SK-N-SH treated with all-trans-retinoic acid at 6 μM for 48 hours (cell line): ENCODE measurements around the gene POLR3H.

Experiments
- ATAC-seq: fragments of 200-7000 bp; cut with Tn5 transposase; 3 replicates; pipeline ENCODE4 v1.9.1; 2020; ENCODE audit warnings: mild to moderate bottlenecking, moderate library complexity
- ARNTL ChIP-seq: fragments of 450-650 bp; formaldehyde crosslinking; IDR thresholded peaks from 2 replicates; pipeline ENCODE4 v1.5.0; 2020; ENCODE audit warnings: low read depth, mild to moderate bottlenecking, moderate library complexity, borderline replicate concordance
- BACH2 ChIP-seq: fragments of 250-450 bp; sonication (Bioruptor Pico); IDR thresholded peaks from 2 replicates; pipeline ENCODE4 v1.9.0; 2021; ENCODE audit warnings: mild to moderate bottlenecking, borderline replicate concordance
- CREB5 ChIP-seq: fragments of 250-450 bp; sonication (Bioruptor Pico); IDR thresholded peaks from 2 replicates; pipeline ENCODE4 v1.5.1; 2020; ENCODE audit warnings: low read depth, mild to moderate bottlenecking, moderate library complexity
- CSDC2 ChIP-seq: fragments of 250-450 bp; sonication (Bioruptor Pico); IDR thresholded peaks from 2 replicates; pipeline ENCODE4 v1.5.0; 2020; ENCODE audit warnings: mild to moderate bottlenecking, moderate library complexity
- CSRNP3 ChIP-seq: fragments of 250-450 bp; sonication (Bioruptor Pico); IDR thresholded peaks from 2 replicates; pipeline ENCODE4 v1.5.1; 2021; ENCODE audit warnings: mild to moderate bottlenecking, moderate library complexity
- ESRRG ChIP-seq: fragments of 250-450 bp; sonication (Bioruptor Pico); IDR thresholded peaks from 2 replicates; pipeline ENCODE4 v1.6.1; 2021; ENCODE audit warnings: mild to moderate bottlenecking
- GLIS3 ChIP-seq: fragments of 250-450 bp; sonication (Bioruptor Pico); IDR thresholded peaks from 2 replicates; pipeline ENCODE4 v1.5.0; 2020; ENCODE audit warnings: mild to moderate bottlenecking, moderate library complexity
- ISL1 ChIP-seq: fragments of 250-450 bp; sonication (Bioruptor Pico); IDR thresholded peaks from 2 replicates; pipeline ENCODE4 v2.1.2; 2022; ENCODE audit warnings: mild to moderate bottlenecking, moderate library complexity
- PATZ1 ChIP-seq: fragments of 250-450 bp; sonication (Bioruptor Pico); IDR thresholded peaks from 2 replicates; pipeline ENCODE4 v1.8.0; 2020; ENCODE audit warnings: mild to moderate bottlenecking, moderate library complexity, borderline replicate concordance
- POU6F1 ChIP-seq: fragments of 250-450 bp; sonication (Bioruptor Pico); IDR thresholded peaks from 2 replicates; pipeline ENCODE4 v1.8.0; 2021; ENCODE audit warnings: low read depth, mild to moderate bottlenecking, moderate library complexity, borderline replicate concordance
- PPARA ChIP-seq: fragments of 250-450 bp; sonication (Bioruptor Pico); IDR thresholded peaks from 2 replicates; pipeline ENCODE4 v1.5.0; 2020; ENCODE audit warnings: mild to moderate bottlenecking, borderline replicate concordance
- RARB ChIP-seq: fragments of 250-450 bp; sonication (Bioruptor Pico); IDR thresholded peaks from 2 replicates; pipeline ENCODE4 v1.8.0; 2021; ENCODE audit warnings: mild to moderate bottlenecking, moderate library complexity
- SNAI2 ChIP-seq: fragments of 250-450 bp; sonication (Bioruptor Pico); IDR thresholded peaks from 2 replicates; pipeline ENCODE4 v1.5.0; 2020; ENCODE audit warnings: mild to moderate bottlenecking, moderate library complexity
- TCF4 ChIP-seq: fragments of 250-450 bp; sonication (Bioruptor Pico); IDR thresholded peaks from 2 replicates; pipeline ENCODE4 v1.8.0; 2021; ENCODE audit warnings: mild to moderate bottlenecking, moderate library complexity, borderline replicate concordance
- TOX ChIP-seq: fragments of 250-450 bp; sonication (Bioruptor Pico); IDR thresholded peaks from 2 replicates; pipeline ENCODE4 v1.8.0; 2021; ENCODE audit warnings: mild to moderate bottlenecking, moderate library complexity, borderline replicate concordance
- ZC3H10 ChIP-seq: fragments of 250-450 bp; sonication (Bioruptor Pico); IDR thresholded peaks from 2 replicates; pipeline ENCODE4 v1.5.1; 2021; ENCODE audit warnings: mild to moderate bottlenecking, moderate library complexity
- ZFP3 ChIP-seq: fragments of 250-450 bp; sonication (Bioruptor Pico); IDR thresholded peaks from 2 replicates; pipeline ENCODE4 v1.5.0; 2020; ENCODE audit warnings: mild to moderate bottlenecking, moderate library complexity
- ZFP30 ChIP-seq: fragments of 450-650 bp; formaldehyde crosslinking; IDR thresholded peaks from 2 replicates; pipeline ENCODE4 v1.5.0; 2022; ENCODE audit warnings: mild to moderate bottlenecking, moderate library complexity
- ZNF565 ChIP-seq: fragments of 450-650 bp; formaldehyde crosslinking; conservative IDR thresholded peaks from 2 replicates; pipeline ENCODE4 v1.5.0; 2020; ENCODE audit warnings: low read depth, mild to moderate bottlenecking, moderate library complexity
- ZNF70 ChIP-seq: fragments of 450-650 bp; formaldehyde crosslinking; IDR thresholded peaks from 2 replicates; pipeline ENCODE4 v1.5.0; 2020; ENCODE audit warnings: mild to moderate bottlenecking, moderate library complexity
- ZNF8 ChIP-seq: fragments of 450-650 bp; formaldehyde crosslinking; IDR thresholded peaks from 2 replicates; pipeline ENCODE4 v1.5.0; 2020; ENCODE audit warnings: mild to moderate bottlenecking, moderate library complexity
- TF ChIP-seq, protein P1 (sequence below): fragments of 250-450 bp; sonication (Bioruptor Pico); IDR thresholded peaks from 2 replicates; pipeline ENCODE4 v1.5.0; 2020; ENCODE audit warnings: mild to moderate bottlenecking, moderate library complexity

Gene POLR3H

GRCh38 chr22:41564563-41564962 is 20.3 kb upstream of the POLR3H start:
- TF ChIP-seq, protein P1, sequence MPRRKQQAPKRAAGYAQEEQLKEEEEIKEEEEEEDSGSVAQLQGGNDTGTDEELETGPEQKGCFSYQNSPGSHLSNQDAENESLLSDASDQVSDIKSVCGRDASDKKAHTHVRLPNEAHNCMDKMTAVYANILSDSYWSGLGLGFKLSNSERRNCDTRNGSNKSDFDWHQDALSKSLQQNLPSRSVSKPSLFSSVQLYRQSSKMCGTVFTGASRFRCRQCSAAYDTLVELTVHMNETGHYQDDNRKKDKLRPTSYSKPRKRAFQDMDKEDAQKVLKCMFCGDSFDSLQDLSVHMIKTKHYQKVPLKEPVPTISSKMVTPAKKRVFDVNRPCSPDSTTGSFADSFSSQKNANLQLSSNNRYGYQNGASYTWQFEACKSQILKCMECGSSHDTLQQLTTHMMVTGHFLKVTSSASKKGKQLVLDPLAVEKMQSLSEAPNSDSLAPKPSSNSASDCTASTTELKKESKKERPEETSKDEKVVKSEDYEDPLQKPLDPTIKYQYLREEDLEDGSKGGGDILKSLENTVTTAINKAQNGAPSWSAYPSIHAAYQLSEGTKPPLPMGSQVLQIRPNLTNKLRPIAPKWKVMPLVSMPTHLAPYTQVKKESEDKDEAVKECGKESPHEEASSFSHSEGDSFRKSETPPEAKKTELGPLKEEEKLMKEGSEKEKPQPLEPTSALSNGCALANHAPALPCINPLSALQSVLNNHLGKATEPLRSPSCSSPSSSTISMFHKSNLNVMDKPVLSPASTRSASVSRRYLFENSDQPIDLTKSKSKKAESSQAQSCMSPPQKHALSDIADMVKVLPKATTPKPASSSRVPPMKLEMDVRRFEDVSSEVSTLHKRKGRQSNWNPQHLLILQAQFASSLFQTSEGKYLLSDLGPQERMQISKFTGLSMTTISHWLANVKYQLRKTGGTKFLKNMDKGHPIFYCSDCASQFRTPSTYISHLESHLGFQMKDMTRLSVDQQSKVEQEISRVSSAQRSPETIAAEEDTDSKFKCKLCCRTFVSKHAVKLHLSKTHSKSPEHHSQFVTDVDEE (CRISPR knock-in tag), result no peak
- TF ChIP-seq ZNF70 (CRISPR knock-in tag), result no peak
- TF ChIP-seq POU6F1 (CRISPR knock-in tag), result no peak
- TF ChIP-seq CSRNP3 (CRISPR knock-in tag), result no peak
- no peak for TF ChIP-seq PPARA (CRISPR knock-in tag)
- TF ChIP-seq SNAI2 (CRISPR knock-in tag), result no peak
- TF ChIP-seq PATZ1, result no peak
- TF ChIP-seq GLIS3 (CRISPR knock-in tag), result no peak
- no peak for TF ChIP-seq ISL1 (CRISPR knock-in tag)
- TF ChIP-seq TCF4 (CRISPR knock-in tag), result no peak
- no peak for TF ChIP-seq ZNF8
- TF ChIP-seq CSDC2 (CRISPR knock-in tag), result no peak
- TF ChIP-seq, all 23 proteins: peak for 0
- no peak for ATAC-seq

DNA sequence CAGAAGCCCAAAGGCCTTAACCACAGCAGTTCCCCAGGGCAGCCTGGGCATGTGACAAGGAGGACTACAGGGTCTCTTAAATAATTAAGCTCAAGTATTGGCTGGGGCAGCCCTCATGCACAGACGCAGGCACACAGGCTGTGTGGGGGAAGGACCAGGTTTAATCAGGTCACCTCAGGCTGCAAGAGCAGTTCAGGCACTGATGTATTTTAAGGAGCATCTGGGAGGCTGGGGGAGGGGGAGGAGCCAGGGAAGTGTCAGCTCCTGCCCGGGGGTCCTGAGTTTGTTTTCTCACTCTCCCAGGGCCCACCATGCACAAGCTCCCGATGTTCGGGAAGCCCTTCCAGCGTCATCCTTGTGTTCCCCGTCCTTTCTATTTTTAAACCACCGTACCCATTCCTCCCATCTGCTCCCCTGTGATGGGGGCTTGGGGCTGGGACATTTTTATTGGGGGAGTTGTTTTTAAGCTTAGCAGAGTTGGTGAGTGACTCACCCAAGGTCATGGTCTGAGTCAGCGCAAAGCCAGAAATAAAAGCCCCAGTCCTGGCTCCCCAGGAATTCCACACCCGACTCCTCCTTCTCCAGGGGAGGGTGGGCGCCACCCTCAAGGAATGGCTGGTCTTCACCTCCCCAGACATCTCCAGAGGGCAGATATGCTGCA is 18.9 kb upstream of the POLR3H start:
- ATAC-seq, result peak; percentile 49
- TF ChIP-seq ARNTL (CRISPR knock-in tag), result no peak
- TF ChIP-seq POU6F1 (CRISPR knock-in tag), result no peak
- no peak for TF ChIP-seq ZC3H10 (CRISPR knock-in tag)
- no peak for TF ChIP-seq PATZ1
- no peak for TF ChIP-seq ZNF70 (CRISPR knock-in tag)
- no peak for TF ChIP-seq ZFP30 (CRISPR knock-in tag)
- no peak for TF ChIP-seq ZFP3 (CRISPR knock-in tag)
- TF ChIP-seq CREB5, result no peak
- no peak for TF ChIP-seq ESRRG (CRISPR knock-in tag)
- no peak for TF ChIP-seq ZNF8
- TF ChIP-seq SNAI2 (CRISPR knock-in tag), result no peak
- no peak for TF ChIP-seq BACH2 (CRISPR knock-in tag)
- TF ChIP-seq, protein P1 (CRISPR knock-in tag), result no peak
- no peak for TF ChIP-seq TOX (CRISPR knock-in tag)
- no peak for TF ChIP-seq ZNF565 (CRISPR knock-in tag)
- TF ChIP-seq PPARA (CRISPR knock-in tag), result no peak
- TF ChIP-seq ISL1 (CRISPR knock-in tag), result no peak
- no peak for TF ChIP-seq RARB (CRISPR knock-in tag)
